NT2/D1 (cell line): ENCODE measurements around the gene FBXL13.
"Not testable (repeated sequence)": the region's sequence is repeated elsewhere in the genome, so short reads cannot be mapped to it uniquely, and the experiment has no call there.

ENCODE experiments used
- DNase-seq: peaks from one replicate; pipeline ENCODE4 v3.0.0-alpha.2; 2011; ENCODE audit warnings: low read depth, low spot score
- H3K27me3 ChIP-seq: 2 replicates; pipeline ENCODE4 v1.6.0; 2011; ENCODE audit warnings: mild to moderate bottlenecking; ENCODE audit not compliant: insufficient read length, insufficient read depth
- H3K36me3 ChIP-seq: 2 replicates; pipeline ENCODE4 v1.6.1; 2011; ENCODE audit warnings: mild to moderate bottlenecking, low read length, mixed read lengths; ENCODE audit not compliant: insufficient read depth, insufficient read length
- H3K4me1 ChIP-seq: 2 replicates; pipeline ENCODE4 v1.5.1; 2011; ENCODE audit not compliant: insufficient read depth, insufficient read length
- H3K4me3 ChIP-seq: 2 replicates; pipeline ENCODE4 v1.5.1; 2011; ENCODE audit warnings: low read depth; ENCODE audit not compliant: insufficient read length
- H3K9ac ChIP-seq: 2 replicates; pipeline ENCODE4 v1.6.0; 2011; ENCODE audit warnings: low read depth; ENCODE audit not compliant: insufficient read length
- H3K9me3 ChIP-seq: 2 replicates; pipeline ENCODE4 v1.5.1; 2011; ENCODE audit warnings: mild to moderate bottlenecking, low read length; ENCODE audit not compliant: insufficient read depth
- SUZ12 ChIP-seq: IDR thresholded peaks from 2 replicates; pipeline ENCODE4 v1.6.1; 2011; ENCODE audit not compliant: insufficient read length, insufficient read depth; ENCODE audit errors: extremely low read depth
- YY1 ChIP-seq: IDR thresholded peaks from 2 replicates; pipeline ENCODE4 v1.6.1; 2011; ENCODE audit not compliant: insufficient read length, insufficient read depth
- ZNF274 ChIP-seq: IDR thresholded peaks from 2 replicates; pipeline ENCODE4 v1.6.1; 2011; ENCODE audit warnings: mild to moderate bottlenecking, low read depth, low read length

The FBXL13 gene

DNA sequence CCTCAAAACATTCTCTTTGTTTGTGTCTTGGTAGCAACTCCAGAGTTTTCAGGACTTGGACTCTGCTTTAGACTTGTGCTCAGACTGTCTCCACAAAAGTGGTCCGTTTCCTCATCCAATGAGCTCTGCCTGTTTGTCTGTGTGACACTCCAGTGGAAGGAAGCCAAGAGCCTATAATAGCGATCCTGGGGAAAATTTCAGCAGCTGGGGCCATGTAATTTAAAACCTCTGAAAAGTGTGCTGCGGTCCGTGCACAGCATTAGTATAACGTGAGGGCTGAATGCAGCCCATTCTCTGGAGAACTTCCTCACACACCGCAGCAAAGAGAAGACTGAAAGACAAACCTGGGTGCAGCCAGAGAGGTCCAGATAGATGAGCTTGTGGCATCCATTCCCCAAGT is 161.9 kb downstream of the FBXL13 start, which contains the start of gene LRRC17:
TSS of gene LRRC17 (plus strand) at position 259 of the 400 bp plus-strand sequence. CDS start 20,914 bp downstream, outside the sequence.
- H3K9ac ChIP-seq, result no peak within 1 kb of the TSS
- no peak within 1 kb of the TSS for H3K4me3 ChIP-seq
- TF ChIP-seq SUZ12 (no peak), ZNF274 (no peak), YY1 (no peak)
- no peak for DNase-seq
- H3K9me3 ChIP-seq, result no peaks in the 10 kb centered on the region
- H3K4me1 ChIP-seq, result no peaks in the 10 kb centered on the region
- no peaks in the 10 kb centered on the region for H3K27me3 ChIP-seq
- no peaks in the 10 kb centered on the region for H3K36me3 ChIP-seq

DNA sequence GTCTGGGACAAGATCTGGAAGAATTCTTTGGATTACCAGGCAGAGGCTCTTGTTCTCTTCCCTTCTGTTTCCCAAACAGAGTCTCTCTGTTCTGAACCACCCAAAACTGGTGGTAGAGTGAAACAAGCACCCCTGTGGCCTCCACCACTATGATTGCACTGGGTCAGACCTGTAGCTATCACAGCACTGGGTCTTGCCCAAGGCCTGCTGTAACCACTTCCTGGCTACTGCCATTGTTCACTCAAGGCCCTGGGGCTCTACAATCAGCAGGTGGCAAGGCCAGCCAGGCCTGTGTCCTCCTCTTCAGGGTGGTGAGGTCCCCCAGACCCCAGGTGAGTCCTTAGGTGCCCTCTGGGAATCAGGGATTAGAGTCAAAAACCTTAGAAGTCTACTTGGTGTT is 165.9 kb downstream of the FBXL13 start:
- H3K4me3 ChIP-seq, result no peak overlapping the region
- no peak for DNase-seq
- no peaks in the 10 kb centered on the region for H3K27me3 ChIP-seq
- H3K36me3 ChIP-seq, result no peaks in the 10 kb centered on the region
- no peaks in the 10 kb centered on the region for H3K9me3 ChIP-seq
- TF ChIP-seq SUZ12 (no peak), ZNF274 (no peak), YY1 (no peak)
- no peaks in the 10 kb centered on the region for H3K4me1 ChIP-seq
- H3K9ac ChIP-seq, result no peak overlapping the region

DNA sequence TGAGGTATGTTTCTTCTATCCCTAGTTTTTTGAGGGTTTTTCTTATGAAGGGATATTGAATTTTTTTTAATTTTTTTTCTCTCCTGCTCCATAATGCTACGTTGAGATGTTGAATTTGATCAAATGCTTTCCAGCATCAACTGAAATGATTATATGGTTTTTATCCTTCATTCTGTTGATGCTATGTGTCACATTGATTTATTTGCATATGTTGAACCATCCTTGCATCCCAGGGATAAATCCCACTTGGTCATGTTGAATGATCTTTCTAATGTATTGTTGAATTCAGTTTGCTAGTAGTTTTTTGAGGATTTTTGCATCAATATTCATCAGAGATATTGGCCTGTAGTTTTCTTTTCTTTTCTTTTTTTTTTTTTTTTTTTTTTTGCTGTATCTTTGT is 171.0 kb downstream of the FBXL13 start:
- H3K4me1 ChIP-seq, H3K9me3 ChIP-seq, H3K36me3 ChIP-seq, H3K9ac ChIP-seq, H3K4me3 ChIP-seq, H3K27me3 ChIP-seq, DNase-seq: not testable (repeated sequence)

DNA sequence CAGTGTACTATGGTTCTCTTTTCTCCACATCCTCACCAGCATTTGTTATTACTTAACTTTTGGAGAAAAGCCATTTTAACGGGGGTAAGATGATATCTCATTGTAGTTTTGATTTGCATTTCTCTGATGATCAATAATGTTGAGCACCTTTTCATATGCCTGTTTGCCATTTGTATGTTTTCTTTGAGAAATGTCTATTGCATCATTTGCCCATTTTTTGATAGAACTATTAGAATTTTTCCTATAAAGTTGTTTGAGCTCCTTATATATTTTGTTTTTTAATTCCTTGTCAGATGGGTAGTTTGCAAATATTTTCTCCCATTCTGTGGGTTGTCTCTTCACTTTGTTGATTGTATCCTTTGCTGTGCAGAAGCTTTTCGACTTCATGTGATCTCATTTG is 172.5 kb downstream of the FBXL13 start:
- not testable (repeated sequence) for H3K36me3 ChIP-seq, DNase-seq, H3K9ac ChIP-seq, H3K4me1 ChIP-seq, H3K9me3 ChIP-seq, H3K4me3 ChIP-seq, H3K27me3 ChIP-seq

DNA sequence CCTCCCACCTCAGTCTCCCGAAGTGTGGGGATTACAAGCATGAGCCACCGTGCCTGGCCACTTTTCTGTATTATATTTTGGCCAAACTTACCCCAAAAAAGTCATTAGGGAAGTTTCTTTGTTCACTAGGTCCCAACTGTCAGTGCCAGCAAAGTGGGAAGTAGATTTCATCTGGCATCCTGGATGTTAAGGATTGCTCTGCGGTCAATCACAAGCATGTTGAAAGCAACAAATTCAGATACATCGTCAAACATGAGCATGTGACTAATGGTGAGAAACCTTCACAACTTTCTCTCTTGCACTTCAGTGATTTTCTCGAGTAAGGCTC is 176.1 kb downstream of the FBXL13 start:
- Histone ChIP-seq H3K27me3 (no peaks in the 10 kb centered on the region), H3K4me1 (no peaks in the 10 kb centered on the region), H3K9ac (no peak overlapping the region), H3K4me3 (no peak overlapping the region), H3K9me3 (no peaks in the 10 kb centered on the region), H3K36me3 (no peaks in the 10 kb centered on the region)
- TF ChIP-seq SUZ12 (no peak), YY1 (no peak), ZNF274 (no peak)
- DNase-seq, result no peak

DNA sequence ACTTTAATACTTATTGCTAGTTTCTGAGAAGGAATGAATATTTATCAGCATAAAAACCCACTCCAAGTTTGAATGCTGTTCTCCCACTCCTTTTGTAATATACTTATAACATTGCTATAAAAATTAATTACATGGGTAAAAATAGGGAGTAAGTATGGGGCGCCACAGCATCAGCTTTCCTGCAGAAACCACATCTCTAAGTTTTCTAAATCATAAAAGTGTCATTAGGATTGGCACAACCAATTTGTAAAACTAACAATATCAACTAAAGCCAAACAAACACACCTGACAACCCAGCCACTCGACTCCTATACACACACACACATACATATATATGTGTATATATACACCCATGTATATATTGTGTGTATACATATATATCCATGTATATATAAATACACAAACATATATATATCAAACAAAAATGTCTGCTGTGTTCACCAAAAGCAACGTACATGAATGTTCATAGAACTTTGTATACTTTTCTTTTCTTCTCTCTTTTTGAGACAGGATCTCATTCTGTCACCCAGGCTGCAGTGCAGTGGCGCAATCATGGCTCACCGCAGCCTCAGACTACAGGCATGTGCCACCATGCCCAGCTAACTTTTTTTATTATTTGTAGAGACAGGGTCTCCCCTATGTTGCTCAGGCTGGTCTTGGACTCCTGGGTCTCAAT is 176.6 kb downstream of the FBXL13 start:
- DNase-seq, result no peak
- H3K9ac ChIP-seq, result no peak overlapping the region
- H3K9me3 ChIP-seq, result no peaks in the 10 kb centered on the region
- no peaks in the 10 kb centered on the region for H3K36me3 ChIP-seq
- H3K27me3 ChIP-seq, result no peaks in the 10 kb centered on the region
- no peaks in the 10 kb centered on the region for H3K4me1 ChIP-seq
- no peak overlapping the region for H3K4me3 ChIP-seq
- TF ChIP-seq SUZ12 (no peak), ZNF274 (no peak), YY1 (no peak)

DNA sequence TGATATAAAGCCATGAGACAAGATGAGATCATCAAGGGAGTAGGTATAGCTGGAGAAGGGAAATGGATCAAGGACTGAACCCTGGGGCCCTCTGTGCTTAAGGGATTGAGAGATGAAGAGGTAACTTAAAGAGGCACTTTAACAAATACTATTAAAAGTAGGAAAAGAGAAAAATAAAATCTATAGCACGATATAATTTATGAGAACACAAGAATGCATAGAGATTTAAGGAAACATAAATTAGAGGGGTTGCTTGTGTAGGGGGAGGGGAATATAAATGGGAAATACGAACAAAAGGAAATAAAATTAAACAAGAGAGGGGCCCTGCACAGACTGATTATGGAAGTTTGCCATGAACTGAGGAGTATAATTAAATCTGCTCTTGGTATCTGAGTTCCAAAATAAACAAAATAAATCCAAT is 177.4 kb downstream of the FBXL13 start:
- no peak for DNase-seq
- no peaks in the 10 kb centered on the region for H3K27me3 ChIP-seq
- no peak overlapping the region for H3K4me3 ChIP-seq
- TF ChIP-seq ZNF274, result no peak
- TF ChIP-seq YY1, result no peak
- TF ChIP-seq SUZ12, result no peak
- H3K36me3 ChIP-seq, result no peaks in the 10 kb centered on the region
- H3K4me1 ChIP-seq, result no peaks in the 10 kb centered on the region
- H3K9me3 ChIP-seq, result no peaks in the 10 kb centered on the region
- H3K9ac ChIP-seq, result no peak overlapping the region

DNA sequence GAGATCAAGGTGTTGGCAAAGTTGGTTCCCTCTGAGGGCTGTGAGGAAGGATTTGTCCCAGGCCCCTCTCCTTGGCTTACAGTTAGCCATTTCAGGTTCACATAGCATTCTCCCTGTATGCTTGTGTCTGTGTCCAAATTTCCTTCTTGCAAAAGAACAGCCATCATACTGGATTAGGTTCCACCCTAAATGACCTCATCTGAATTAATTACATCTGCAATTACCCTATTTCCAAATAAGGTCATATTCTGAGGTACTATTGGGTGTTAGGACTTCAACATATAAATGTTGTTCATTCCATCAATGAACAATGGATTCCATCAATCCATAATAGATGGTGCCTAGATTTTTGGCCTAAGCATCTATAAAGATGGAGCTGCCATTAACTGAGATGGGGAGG is 178.0 kb downstream of the FBXL13 start:
- Histone ChIP-seq H3K4me3 (no peak overlapping the region), H3K36me3 (no peaks in the 10 kb centered on the region), H3K9ac (no peak overlapping the region), H3K27me3 (no peaks in the 10 kb centered on the region), H3K9me3 (no peaks in the 10 kb centered on the region), H3K4me1 (no peaks in the 10 kb centered on the region)
- DNase-seq, result no peak
- TF ChIP-seq ZNF274, result no peak
- TF ChIP-seq SUZ12, result no peak
- no peak for TF ChIP-seq YY1
